Epidermal melanocyte (primary cell): ENCODE measurements around the gene PSMD14.
"Not testable (repeated sequence)": the region's sequence is repeated elsewhere in the genome, so short reads cannot be mapped to it uniquely, and the experiment has no call there.

Source experiments
- DNase-seq: peaks from one replicate; pipeline ENCODE4 v3.0.0; 2011; ENCODE audit warnings: low spot score; ENCODE audit not compliant: insufficient read length

PSMD14 gene

DNA sequence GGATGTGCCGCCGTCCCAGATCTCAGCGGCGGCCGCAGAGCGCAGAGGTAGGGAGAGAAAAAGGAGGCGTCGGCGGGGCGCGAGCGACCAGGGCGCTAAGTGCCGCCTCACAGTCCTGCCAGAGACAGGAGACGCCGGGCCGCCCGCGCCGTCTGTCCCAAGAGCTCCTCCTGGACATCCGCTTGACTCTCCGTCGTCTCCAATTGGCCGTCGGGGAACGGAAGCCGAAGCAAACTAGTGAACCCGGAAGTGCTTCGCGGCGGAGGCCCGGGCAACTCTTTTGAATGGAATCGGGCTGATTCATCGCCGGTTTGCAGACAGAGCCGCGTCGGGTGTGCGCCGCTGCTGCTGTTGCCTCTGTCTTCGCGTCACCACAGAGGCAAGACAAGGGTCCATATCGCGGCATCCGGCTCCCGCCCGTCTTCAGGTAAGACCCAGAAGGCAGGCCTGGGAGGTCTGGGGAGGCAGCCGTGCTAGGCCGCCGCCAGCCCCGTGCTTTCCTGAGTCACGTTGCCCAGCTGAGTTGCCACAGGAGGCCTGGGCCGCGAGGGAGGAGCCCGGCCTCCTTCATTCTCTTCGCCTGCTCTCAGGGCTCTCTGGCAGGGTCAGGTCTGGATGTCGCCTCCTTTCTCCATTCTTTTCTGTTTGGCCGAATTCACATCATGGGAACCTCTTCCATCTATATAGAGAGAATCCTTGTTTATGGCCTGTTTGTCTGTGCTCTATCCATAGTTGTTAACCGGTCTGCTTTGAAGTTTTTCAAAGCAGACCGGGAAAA is at the start of gene PSMD14:
PSMD14 (plus strand) TSS at position 248 of the 778 bp plus-strand sequence. CDS start 10,401 bp downstream, outside the sequence.
- peak; percentile 43 for DNase-seq

GRCh38 chr2:161265874-161266273 is 42.4 kb upstream of the PSMD14 start:
- no peak for DNase-seq

GRCh38 chr2:161269111-161269510 is 39.1 kb upstream of the PSMD14 start:
- no peak for DNase-seq

GRCh38 chr2:161273038-161273760 is 35.0 kb upstream of the PSMD14 start:
- DNase-seq: no peak

GRCh38 chr2:161278564-161279229 is 29.5 kb upstream of the PSMD14 start:
- peak; percentile 23 for DNase-seq

DNA sequence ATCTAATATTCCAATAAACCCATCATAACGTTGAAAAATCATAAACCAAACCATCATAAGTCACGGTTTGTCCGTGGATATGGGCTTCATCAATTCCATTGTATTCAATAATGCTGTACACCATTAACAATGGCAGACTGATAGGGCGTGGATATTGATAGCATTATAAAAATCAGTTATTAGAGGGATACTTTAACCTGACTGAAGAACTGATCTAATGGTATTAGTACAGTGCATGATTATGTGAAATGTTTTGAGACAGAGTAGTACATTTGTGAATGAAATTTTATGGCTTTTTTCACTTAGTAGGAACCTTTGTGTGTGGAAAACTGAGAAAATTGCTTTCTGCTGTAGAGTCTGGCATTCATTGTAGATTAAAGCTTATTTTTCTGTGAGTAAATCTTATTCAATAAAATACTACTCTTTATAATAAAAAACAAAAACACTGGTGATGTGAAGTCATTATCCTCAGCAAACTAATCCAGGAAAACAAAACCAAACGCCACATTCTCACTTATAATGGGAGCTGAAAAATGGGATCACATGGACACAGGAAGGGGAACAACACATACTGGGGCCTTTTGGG is 28.9 kb upstream of the PSMD14 start:
- DNase-seq: not testable (repeated sequence)

DNA sequence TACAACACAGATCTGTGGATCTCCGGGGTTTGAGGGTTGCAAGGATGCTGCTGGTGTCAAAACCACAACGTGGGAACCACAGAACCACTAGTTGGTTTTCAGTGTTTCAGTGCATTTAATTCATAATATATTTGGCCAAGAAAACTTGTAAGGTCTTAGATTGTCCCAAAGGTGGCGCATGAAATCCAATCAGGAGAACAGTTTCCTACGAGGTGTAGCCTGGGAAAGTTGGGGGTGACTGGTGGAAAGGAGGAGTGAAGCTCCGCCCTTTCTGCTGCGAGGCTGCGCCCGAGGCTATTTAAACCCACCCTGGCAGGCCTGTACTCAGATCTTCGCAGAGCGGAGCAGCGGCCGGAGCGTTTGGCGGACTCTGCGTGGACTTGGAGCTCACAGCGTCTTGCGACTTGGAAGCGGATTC is 27.3 kb upstream of the PSMD14 start:
- DNase-seq: not testable (repeated sequence)

DNA sequence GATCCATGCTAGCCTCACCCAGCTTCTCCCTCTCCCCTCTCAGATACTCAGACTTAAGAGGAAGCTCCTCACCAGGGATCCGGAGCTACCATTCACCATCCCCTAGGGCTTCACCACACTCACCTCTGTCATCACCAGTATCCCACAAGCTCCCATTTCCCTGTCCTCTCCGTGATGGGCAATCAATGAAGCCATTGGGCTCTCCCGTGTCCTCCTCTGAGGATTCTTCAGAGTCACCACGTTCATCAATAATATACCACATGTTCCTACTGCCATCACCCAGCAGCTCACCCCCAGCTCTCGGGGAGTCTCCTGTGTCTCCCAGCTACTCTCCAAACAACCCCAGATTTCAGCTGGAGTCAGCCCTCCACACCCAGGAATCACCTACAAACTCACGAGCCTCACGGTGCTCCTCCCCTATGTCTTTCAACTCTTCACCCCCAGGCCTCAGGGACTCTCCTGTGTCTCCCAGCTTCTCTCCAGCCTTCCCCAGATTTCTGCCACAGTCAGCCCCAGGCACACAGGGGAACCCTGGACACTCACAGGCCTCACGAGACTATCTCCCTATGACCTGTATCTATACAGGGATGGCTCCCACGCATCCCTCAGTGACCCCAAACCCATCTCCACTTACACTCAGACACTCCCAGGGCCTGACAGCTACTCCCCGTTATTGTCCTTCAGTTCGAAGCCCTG is 26.5 kb upstream of the PSMD14 start:
- DNase-seq: not testable (repeated sequence)

- DNase-seq: not testable (repeated sequence)
Observed at GRCh38 chr2:161282311-161282644, 25.9 kb upstream of the PSMD14 start.

GRCh38 chr2:161283926-161284325 is 24.3 kb upstream of the PSMD14 start:
- DNase-seq: no peak

GRCh38 chr2:161303535-161304050 is 4.6 kb upstream of the PSMD14 start:
- no peak for DNase-seq

DNA sequence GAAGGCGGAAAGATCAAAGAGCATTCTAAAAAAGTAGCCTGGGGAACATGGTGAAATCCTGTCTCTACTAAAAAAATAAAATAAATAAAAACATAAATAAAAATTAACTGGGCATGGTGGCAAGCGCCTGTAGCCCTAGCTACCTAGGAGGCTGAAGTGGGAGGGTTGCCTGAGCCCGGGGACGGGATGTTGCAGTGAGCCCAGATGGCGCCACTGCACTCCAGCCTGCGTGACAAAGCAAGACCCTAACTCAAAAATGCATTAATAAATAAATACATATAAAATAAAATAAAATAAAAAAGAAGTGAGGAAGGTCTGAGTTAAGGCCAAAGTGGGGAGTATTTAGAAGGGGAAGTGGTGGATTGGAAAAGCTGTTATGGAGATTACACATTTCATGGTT is 1.3 kb upstream of the PSMD14 start:
- no peak for DNase-seq

DNA sequence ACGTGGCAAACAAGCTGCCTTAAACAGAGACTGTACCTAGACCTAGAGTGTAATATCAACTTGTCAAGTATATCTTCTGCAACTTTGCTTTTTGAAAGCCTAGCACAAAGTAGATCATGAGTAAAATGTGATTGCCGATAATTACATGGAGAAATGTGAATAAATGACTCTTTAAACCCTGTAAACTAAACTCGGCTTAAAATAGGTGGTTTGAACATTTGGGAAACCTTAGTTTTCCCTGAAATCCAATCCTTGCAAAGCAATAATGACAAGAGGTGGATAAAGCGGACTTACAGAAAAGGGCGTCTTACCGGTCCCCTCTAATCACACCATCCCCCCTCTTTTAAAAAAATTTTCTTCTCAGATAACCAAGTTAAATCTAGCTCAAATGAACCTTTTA is 549 bp upstream of the PSMD14 start:
- no peak for DNase-seq

DNA sequence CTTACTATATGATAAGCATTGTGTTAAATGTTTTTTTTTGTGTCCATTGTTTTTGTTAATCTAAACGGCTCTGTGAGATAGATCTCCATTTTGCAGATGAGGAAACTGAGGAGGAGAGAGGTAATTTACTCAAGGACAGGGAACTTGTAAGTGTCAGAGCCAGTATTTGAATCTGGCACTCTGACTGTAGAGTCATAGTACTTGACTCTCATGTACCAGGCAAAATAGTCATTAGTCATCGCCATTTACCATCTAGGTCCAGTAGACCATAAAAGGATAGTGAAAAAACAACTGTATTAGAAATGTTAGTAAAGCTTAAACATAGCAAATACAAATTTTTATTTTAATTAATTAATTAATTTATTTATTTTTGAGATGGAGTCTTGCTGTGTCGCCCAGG is 4.8 kb downstream of the PSMD14 start:
- no peak for DNase-seq

GRCh38 chr2:161315380-161315779 is 7.2 kb downstream of the PSMD14 start:
- no peak for DNase-seq

DNA sequence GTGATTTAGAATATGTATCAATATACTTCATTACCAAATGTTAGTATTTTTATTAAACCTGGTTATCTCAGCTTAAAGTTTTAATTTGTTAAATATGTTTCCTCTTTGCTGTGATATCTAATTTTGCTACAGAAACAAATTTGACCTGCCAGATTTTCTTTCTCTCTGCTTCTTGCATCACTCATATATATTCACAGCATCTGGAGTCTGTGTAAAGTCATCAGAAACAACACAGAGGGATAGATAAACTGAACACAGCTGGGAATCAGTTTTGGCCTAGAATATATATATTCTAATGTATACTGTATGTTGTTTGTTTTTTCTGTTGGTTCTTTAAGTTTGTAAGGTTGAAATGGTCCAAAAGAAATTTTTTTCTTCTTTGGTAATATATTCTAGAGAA is 8.5 kb downstream of the PSMD14 start:
- DNase-seq: no peak

- no peak for DNase-seq
Observed at GRCh38 chr2:161321944-161322648, 13.9 kb downstream of the PSMD14 start.

DNA sequence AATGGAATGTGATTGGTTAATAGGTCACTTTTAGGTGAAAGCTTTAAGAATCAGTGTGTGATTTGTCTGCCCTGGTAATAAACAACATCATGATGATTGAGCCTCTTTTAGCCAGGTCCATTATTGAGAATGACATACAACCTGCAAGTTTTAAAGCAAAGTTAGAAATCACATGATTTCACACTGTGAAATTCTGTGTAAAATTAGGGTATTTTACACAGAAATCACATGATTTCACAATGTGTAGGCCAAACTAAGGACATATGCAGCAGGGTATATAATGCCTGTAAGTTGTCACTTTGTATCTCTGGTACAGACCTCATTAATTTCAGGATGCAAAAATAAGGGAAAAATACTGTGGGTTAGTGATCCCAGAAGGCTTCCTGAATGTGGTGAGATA is 16.7 kb downstream of the PSMD14 start:
- no peak for DNase-seq

- no peak for DNase-seq
Observed at GRCh38 chr2:161327582-161327981, 19.4 kb downstream of the PSMD14 start.

DNA sequence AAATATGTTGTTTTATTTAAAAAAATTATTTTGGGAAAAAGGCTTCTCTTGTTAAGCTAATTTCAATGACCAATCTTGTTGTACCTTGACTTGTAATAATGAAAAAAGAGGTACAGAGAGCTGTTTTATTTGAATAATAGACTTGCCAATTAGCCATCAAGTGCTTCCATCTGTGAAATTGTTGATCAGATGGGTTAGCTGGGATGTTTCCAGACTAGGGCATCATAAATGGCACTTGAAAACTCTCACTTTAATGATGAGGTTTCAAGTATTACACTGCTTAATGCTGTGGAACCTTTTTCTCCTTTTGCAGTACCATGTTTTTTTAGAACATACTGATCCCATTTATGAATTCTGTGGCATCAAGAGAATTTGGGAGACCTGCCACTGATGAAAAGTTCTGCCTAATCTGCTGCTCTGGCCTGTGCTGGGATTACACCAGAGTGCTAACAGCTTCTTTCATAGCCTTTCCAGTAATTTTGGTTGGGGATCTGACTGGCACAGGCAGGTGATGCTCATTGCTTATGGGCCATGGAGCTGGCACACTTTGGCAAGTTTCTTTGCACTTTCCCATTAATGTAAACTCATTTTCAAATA is 24.2 kb downstream of the PSMD14 start:
- DNase-seq: no peak
